Urothelium cell line (cell line): Measurements from ENCODE around the gene PPP1R3G.
A peak's percentile ranks its signal among the peaks of the same experiment; 100 is the strongest.
"Not testable (repeated sequence)": the region's sequence is repeated elsewhere in the genome, so short reads cannot be mapped to it uniquely, and the experiment has no call there.

Source experiments
- DNase-seq: peaks from one replicate; pipeline ENCODE4 v3.0.0; 2011; ENCODE audit warnings: low spot score, mixed read lengths
- FAIRE-seq: peaks from 2 replicates; lab custom pipeline; 2011; peaks lifted over from hg19 to GRCh38; lab: Jason Lieb, UNC

Gene PPP1R3G

GRCh38 chr6:5115168-5115567, 30.0 kb downstream of the PPP1R3G start:
- FAIRE-seq (no peak), DNase-seq (no peak)

GRCh38 chr6:5116243-5116991, 31.3 kb downstream of the PPP1R3G start:
- DNase-seq (no peak), FAIRE-seq (no peak)

- DNase-seq (no peak), FAIRE-seq (no peak)
Measured at GRCh38 chr6:5119090-5119951, 34.2 kb downstream of the PPP1R3G start.

GRCh38 chr6:5120011-5120410, 34.9 kb downstream of the PPP1R3G start:
- no peak for DNase-seq
- no peak for FAIRE-seq

- DNase-seq, FAIRE-seq: not testable (repeated sequence)
Measured at GRCh38 chr6:5120543-5120942, 35.4 kb downstream of the PPP1R3G start.

- FAIRE-seq, result no peak
Measured at GRCh38 chr6:5121479-5121878, 36.3 kb downstream of the PPP1R3G start.

GRCh38 chr6:5121956-5122355, 36.8 kb downstream of the PPP1R3G start:
- FAIRE-seq (no peak), DNase-seq (no peak)

More at GRCh38 chr6:5121479-5121878, 36.3 kb downstream of the PPP1R3G start:
- no peak for DNase-seq

GRCh38 chr6:5122504-5123112, 37.5 kb downstream of the PPP1R3G start:
- FAIRE-seq (no peak), DNase-seq (no peak)

- DNase-seq (no peak), FAIRE-seq (no peak)
Measured at GRCh38 chr6:5123296-5124143, 38.4 kb downstream of the PPP1R3G start.

GRCh38 chr6:5124526-5124925, 39.4 kb downstream of the PPP1R3G start:
- FAIRE-seq, result no peak

GRCh38 chr6:5125152-5126006, 40.2 kb downstream of the PPP1R3G start:
- no peak for FAIRE-seq
- peak; percentile 74 for DNase-seq

More at GRCh38 chr6:5124526-5124925, 39.4 kb downstream of the PPP1R3G start:
- no peak for DNase-seq

GRCh38 chr6:5126214-5126613, 41.1 kb downstream of the PPP1R3G start:
- no peak for FAIRE-seq
- DNase-seq, result peak; percentile 17

- DNase-seq (no peak), FAIRE-seq (no peak)
Measured at GRCh38 chr6:5127106-5127687, 42.1 kb downstream of the PPP1R3G start.

- FAIRE-seq (no peak), DNase-seq (no peak)
Measured at GRCh38 chr6:5128351-5128750, 43.2 kb downstream of the PPP1R3G start.

GRCh38 chr6:5130135-5130866, 45.2 kb downstream of the PPP1R3G start:
- FAIRE-seq, result no peak

GRCh38 chr6:5132731-5133130, 47.6 kb downstream of the PPP1R3G start:
- no peak for FAIRE-seq

More at GRCh38 chr6:5130135-5130866, 45.2 kb downstream of the PPP1R3G start:
- no peak for DNase-seq

GRCh38 chr6:5133943-5134342, 48.8 kb downstream of the PPP1R3G start:
- DNase-seq, result no peak
- no peak for FAIRE-seq

More at GRCh38 chr6:5132731-5133130, 47.6 kb downstream of the PPP1R3G start:
- DNase-seq, result no peak

- no peak for DNase-seq
- no peak for FAIRE-seq
Measured at GRCh38 chr6:5135788-5136376, 50.7 kb downstream of the PPP1R3G start.
